ENCODE data around the gene LGI4.

Gene LGI4

DNA sequence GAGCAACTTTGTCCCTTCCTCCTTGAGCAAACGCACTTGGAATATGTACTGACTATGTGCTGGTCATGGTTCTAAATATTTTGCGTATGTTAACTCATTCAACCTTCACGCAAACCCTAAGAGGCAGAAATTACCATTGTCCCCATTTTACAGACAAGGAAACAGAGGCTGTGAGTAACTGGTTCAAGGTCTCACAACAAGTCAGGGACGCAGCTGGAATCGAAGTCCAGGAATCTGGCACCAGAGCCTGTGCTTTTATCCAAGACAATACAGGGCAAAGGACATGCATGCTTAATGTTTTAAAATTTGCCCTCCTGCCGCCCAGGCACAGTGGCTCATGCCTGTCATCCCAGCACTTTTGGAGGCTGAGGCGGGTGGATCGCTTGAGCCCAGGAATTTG is 24.7 kb upstream of the LGI4 start:
- Mint-ChIP-seq H3K36me3 (ENCODE audit: low read depth) (peaks cover 47% of the 10 kb centered on the region), H3K4me3 (no peak overlapping the region), H3K9me3 (peaks cover 24% of the 10 kb centered on the region), H3K27me3 (ENCODE audit: low read depth, poor library complexity) (peaks cover 18% of the 10 kb centered on the region), H3K27ac (peak overlapping the region; percentile 57), H3K4me1 (peaks cover 19% of the 10 kb centered on the region)
- TF ChIP-seq, protein P1, sequence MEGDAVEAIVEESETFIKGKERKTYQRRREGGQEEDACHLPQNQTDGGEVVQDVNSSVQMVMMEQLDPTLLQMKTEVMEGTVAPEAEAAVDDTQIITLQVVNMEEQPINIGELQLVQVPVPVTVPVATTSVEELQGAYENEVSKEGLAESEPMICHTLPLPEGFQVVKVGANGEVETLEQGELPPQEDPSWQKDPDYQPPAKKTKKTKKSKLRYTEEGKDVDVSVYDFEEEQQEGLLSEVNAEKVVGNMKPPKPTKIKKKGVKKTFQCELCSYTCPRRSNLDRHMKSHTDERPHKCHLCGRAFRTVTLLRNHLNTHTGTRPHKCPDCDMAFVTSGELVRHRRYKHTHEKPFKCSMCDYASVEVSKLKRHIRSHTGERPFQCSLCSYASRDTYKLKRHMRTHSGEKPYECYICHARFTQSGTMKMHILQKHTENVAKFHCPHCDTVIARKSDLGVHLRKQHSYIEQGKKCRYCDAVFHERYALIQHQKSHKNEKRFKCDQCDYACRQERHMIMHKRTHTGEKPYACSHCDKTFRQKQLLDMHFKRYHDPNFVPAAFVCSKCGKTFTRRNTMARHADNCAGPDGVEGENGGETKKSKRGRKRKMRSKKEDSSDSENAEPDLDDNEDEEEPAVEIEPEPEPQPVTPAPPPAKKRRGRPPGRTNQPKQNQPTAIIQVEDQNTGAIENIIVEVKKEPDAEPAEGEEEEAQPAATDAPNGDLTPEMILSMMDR (IDR thresholded peaks at IDR 0.05) = no peak
- no peak for DNase-seq

- H3K36me3 Mint-ChIP-seq (ENCODE audit: low read depth) = peaks cover 26% of the 10 kb centered on the region
- H3K27ac Mint-ChIP-seq = no peak overlapping the region
- TF ChIP-seq, protein P1 (IDR thresholded peaks at IDR 0.05) = no peak
- H3K4me1 Mint-ChIP-seq = peaks cover 37% of the 10 kb centered on the region
- DNase-seq = no peak
- H3K4me3 Mint-ChIP-seq = no peak overlapping the region
- H3K9me3 Mint-ChIP-seq = peaks cover 5% of the 10 kb centered on the region
- H3K27me3 Mint-ChIP-seq (ENCODE audit: low read depth, poor library complexity) = peaks cover 32% of the 10 kb centered on the region
These were observed 22.6 kb upstream of the LGI4 start for GRCh38 chr19:35157431-35157830.

DNA sequence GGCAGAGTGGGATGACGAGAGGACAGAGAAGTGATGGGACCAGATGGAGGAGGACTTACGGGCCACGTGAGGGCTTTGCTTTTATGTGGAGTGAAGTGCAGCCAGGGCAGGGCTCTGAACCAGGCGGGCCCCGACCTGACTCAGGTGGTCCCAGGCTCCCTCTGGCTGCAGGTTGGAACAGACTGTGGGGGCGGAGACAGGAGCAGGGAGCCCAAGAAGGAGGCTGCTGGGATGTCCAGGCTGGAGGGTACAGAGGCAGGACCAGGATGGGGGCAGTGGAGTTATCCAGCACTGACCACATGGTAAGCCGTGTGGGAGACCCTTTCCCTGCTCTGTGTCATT is 21.8 kb upstream of the LGI4 start:
- peaks cover 43% of the 10 kb centered on the region for H3K4me1 Mint-ChIP-seq
- H3K36me3 Mint-ChIP-seq (ENCODE audit: low read depth) = peaks cover 18% of the 10 kb centered on the region
- H3K4me3 Mint-ChIP-seq = peak overlapping the region; percentile 62
- H3K27ac Mint-ChIP-seq = no peak overlapping the region
- TF ChIP-seq, protein P1 (IDR thresholded peaks at IDR 0.05) = no peak
- DNase-seq = no peak
- no peaks in the 10 kb centered on the region for H3K9me3 Mint-ChIP-seq
- peaks cover 38% of the 10 kb centered on the region for H3K27me3 Mint-ChIP-seq (ENCODE audit: low read depth, poor library complexity)

DNA sequence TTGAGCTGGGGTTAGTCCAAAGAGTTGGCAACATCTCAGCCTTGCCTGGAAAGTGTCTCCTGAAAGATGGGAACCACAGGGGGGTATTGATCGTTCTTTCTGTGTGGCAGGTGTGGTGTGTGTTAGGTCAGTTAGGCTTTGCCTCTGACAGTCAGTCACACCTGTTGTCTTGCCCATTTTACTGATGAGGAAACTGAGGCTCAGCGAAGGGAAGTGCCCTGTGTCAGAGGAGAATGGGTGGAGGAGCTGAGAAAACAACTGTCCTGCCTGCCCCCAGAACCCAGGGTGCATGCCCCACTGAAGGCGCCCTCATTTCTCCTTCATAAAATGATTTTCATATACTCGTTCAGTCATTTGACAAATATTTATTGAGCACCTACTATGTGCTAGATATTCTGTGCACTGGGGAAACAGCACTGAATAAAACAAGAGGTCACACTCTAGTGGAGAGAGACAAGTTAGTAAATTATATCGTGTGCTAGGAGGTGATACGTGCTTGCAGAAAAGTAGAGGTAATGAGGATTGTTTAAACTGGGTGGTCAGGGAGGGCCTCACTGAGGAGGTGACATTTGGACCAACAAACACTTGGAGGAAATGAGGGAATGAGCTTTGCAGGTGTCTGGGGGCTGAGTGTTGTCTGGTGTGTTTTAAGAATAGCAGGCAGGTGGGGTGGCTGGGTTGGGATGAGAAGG is 21.3 kb upstream of the LGI4 start:
- Mint-ChIP-seq H3K4me3 (peak overlapping the region; percentile 85), H3K9me3 (no peaks in the 10 kb centered on the region), H3K36me3 (ENCODE audit: low read depth) (peaks cover 13% of the 10 kb centered on the region), H3K4me1 (peaks cover 48% of the 10 kb centered on the region), H3K27me3 (ENCODE audit: low read depth, poor library complexity) (peaks cover 39% of the 10 kb centered on the region), H3K27ac (no peak overlapping the region)
- TF ChIP-seq, protein P1 (IDR thresholded peaks at IDR 0.05) = no peak
- DNase-seq = no peak

- Mint-ChIP-seq H3K27ac (no peak overlapping the region), H3K27me3 (ENCODE audit: low read depth, poor library complexity) (peaks cover 39% of the 10 kb centered on the region), H3K9me3 (no peaks in the 10 kb centered on the region), H3K36me3 (ENCODE audit: low read depth) (peaks cover 8% of the 10 kb centered on the region), H3K4me3 (peak overlapping the region; percentile 85), H3K4me1 (peaks cover 55% of the 10 kb centered on the region)
- DNase-seq = no peak
- TF ChIP-seq, protein P1 (IDR thresholded peaks at IDR 0.05) = no peak
These were observed 20.6 kb upstream of the LGI4 start for GRCh38 chr19:35155441-35155840.

All from nephron progenitor cell (in vitro differentiated cells).